OCI-LY3 (cell line): ENCODE results near the gene TSPEAR.

Experiments used
- EZH2phosphoT487 ChIP-seq: fragments of 200-600 bp; shearing (Covaris generic); IDR thresholded peaks from 2 replicates; pipeline ENCODE4 v1.6.1; 2018; ENCODE audit warnings: antibody characterized with exemption, mixed run types, low read depth
- TF ChIP-seq, protein P1 (sequence below): fragments of 200-600, 300-600 bp; sonication (generic); IDR thresholded peaks from 2 replicates; pipeline ENCODE4 v1.5.1; 2014; ENCODE audit warnings: antibody characterized with exemption, low read length, low read depth

DNA sequence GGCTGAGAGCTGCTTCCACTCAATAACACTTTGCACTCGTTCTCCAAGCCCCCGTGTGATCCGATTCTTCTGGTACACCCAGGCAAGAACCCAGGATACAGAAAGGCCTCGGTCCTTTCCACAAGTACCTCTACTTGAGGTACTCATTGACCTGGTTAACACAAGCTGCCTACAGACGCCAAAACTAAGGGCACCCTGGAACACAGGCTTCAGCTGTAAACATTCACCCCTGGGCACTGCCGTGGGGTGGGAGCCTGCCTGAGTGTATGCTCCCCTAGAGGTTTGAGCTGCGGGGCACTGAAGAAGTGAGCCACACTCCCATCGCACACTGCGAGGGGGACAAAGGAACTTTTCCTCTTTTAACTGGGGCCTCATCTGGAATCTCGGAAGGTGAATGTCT is 225.6 kb downstream of the TSPEAR start:
- TF ChIP-seq, protein P1, sequence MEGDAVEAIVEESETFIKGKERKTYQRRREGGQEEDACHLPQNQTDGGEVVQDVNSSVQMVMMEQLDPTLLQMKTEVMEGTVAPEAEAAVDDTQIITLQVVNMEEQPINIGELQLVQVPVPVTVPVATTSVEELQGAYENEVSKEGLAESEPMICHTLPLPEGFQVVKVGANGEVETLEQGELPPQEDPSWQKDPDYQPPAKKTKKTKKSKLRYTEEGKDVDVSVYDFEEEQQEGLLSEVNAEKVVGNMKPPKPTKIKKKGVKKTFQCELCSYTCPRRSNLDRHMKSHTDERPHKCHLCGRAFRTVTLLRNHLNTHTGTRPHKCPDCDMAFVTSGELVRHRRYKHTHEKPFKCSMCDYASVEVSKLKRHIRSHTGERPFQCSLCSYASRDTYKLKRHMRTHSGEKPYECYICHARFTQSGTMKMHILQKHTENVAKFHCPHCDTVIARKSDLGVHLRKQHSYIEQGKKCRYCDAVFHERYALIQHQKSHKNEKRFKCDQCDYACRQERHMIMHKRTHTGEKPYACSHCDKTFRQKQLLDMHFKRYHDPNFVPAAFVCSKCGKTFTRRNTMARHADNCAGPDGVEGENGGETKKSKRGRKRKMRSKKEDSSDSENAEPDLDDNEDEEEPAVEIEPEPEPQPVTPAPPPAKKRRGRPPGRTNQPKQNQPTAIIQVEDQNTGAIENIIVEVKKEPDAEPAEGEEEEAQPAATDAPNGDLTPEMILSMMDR, result no peak
- no peak for TF ChIP-seq EZH2phosphoT487
